Measurements from ENCODE around the gene TMEM92. TPM values are rescaled to one million over a fixed set of nuclear protein-coding genes. Genes with fewer than 3 reads are reported as not detected.

TMEM92 gene
- total RNA-seq, 1 donor from 2014 or later = not detected

DNA sequence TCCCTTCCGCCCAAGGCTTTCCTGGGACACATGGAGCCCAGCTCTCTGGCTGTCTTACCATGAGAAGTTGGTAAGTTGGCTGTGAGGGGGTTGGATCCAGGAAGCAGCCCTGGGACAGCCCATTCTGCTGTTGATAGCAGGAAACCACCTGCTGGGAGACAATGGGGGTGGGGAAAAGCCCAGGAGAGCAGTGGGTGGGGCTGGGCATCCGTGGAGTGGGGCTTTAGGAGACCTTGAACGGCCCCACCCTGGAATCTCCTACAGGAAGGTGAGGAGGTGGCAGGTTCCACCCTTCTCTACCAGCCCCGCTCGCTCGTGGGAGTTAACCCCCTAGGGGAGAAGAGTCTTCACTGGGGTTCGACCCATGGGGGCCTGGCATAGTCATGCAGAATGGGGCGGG lies 5.8 kb downstream of the TMEM92 start:
- ChIA-PET POLR2A (no interaction called here), CTCF (no interaction called here)
- Mint-ChIP-seq H3K36me3 (ENCODE audit: low read depth) (no peaks in the 10 kb centered on the region), H3K27me3 (peaks cover 49% of the 10 kb centered on the region), H3K27ac (no peak overlapping the region), H3K9me3 (no peaks in the 10 kb centered on the region), H3K4me1 (peaks cover 3% of the 10 kb centered on the region), H3K4me3 (no peak overlapping the region)
- DNase-seq = no peak
- ATAC-seq (ENCODE audit: low read depth) = no peak
- intact Hi-C loops (cut with micrococcal nuclease) = no loop called here
- TF ChIP-seq, protein P1, sequence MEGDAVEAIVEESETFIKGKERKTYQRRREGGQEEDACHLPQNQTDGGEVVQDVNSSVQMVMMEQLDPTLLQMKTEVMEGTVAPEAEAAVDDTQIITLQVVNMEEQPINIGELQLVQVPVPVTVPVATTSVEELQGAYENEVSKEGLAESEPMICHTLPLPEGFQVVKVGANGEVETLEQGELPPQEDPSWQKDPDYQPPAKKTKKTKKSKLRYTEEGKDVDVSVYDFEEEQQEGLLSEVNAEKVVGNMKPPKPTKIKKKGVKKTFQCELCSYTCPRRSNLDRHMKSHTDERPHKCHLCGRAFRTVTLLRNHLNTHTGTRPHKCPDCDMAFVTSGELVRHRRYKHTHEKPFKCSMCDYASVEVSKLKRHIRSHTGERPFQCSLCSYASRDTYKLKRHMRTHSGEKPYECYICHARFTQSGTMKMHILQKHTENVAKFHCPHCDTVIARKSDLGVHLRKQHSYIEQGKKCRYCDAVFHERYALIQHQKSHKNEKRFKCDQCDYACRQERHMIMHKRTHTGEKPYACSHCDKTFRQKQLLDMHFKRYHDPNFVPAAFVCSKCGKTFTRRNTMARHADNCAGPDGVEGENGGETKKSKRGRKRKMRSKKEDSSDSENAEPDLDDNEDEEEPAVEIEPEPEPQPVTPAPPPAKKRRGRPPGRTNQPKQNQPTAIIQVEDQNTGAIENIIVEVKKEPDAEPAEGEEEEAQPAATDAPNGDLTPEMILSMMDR (IDR thresholded peaks at IDR 0.05) = no peak

DNA sequence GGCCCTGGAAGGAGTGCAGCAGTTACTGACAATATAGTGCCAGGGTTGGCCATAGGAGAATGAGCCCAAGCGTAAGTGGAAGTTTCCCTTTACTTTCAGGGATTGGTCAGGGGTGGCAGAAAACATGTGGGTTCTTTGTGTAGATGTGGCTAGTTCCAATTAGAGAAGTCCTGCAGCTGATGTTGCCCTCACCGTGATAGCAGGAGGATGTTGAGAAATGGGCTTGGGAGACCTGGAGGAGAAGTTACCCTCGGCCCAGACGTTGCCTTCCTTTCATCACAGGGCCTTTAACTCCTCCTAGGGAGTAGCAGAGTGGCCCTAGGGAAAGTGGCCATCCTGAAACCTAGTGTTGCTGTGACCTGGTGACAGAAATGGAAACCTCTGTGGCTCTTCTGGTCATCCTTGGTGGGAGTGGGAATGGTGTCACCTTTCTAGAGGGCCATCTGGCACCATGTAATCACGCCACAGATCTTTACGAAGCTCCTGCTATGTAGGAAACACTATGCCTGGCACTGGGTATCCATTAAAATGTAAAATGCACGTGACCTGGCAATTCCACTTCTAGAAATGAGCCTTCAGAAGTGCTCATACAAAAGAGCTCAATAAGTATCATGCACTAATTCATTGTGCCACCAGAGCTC lies 6.7 kb downstream of the TMEM92 start:
- ChIA-PET CTCF (interaction anchor here (2.8 kb wide), 1 partner anchor 111 kb away, joined by 10 read pairs; no protein-coding TSS in a partner anchor), POLR2A (no interaction called here)
- H3K27ac Mint-ChIP-seq = no peak overlapping the region
- peaks cover 44% of the 10 kb centered on the region for H3K27me3 Mint-ChIP-seq
- intact Hi-C loops (cut with micrococcal nuclease) = no loop called here
- H3K4me3 Mint-ChIP-seq = no peak overlapping the region
- ATAC-seq (ENCODE audit: low read depth) (no peak), DNase-seq (no peak)
- no peaks in the 10 kb centered on the region for H3K9me3 Mint-ChIP-seq
- TF ChIP-seq, protein P1 (IDR thresholded peaks at IDR 0.05) = no peak
- peaks cover 3% of the 10 kb centered on the region for H3K4me1 Mint-ChIP-seq
- H3K36me3 Mint-ChIP-seq (ENCODE audit: low read depth) = no peaks in the 10 kb centered on the region

DNA sequence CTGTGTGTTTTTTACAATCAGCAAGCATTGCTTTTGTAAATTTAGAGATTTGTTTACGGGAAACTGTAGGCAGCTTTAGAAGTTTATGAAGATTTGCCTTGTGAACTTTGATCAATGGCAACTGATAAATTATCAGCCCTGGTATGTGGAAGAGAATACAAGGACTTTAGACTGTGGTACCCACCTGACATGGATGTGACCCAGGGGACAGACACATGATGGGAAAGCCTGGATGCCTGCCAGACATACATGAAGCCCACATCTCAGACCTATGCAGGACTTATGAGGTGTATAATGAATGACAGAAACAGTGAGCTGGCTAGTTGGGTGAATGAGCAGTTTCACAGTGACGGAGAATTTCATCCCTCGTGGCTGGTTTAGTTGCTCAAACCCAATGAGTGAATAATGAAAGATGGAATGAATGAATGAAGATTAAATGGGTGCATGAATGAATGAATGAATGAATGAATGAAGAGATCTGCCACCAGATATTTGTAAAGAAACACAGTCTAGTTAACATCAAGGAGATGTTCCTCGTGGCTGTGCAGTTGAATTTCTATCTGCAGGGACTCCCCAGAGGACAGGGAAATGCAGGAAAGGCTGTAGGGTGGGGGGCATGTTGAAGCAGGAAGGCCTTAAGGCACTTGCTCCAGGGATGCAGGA lies 7.6 kb downstream of the TMEM92 start:
- TF ChIP-seq, protein P1 (IDR thresholded peaks at IDR 0.05) = no peak
- ChIA-PET POLR2A (no interaction called here), CTCF (interaction anchor here (1.5 to 2.8 kb wide), 2 partner anchors 82 to 112 kb away, joined by 3 to 10 read pairs; no protein-coding TSS in a partner anchor)
- Mint-ChIP-seq H3K4me1 (peaks cover 2% of the 10 kb centered on the region), H3K4me3 (no peak overlapping the region), H3K36me3 (ENCODE audit: low read depth) (no peaks in the 10 kb centered on the region), H3K27ac (no peak overlapping the region), H3K9me3 (no peaks in the 10 kb centered on the region), H3K27me3 (peaks cover 42% of the 10 kb centered on the region)
- no peak for ATAC-seq (ENCODE audit: low read depth)
- no peak for DNase-seq
- intact Hi-C loops (cut with micrococcal nuclease) = no loop called here

DNA sequence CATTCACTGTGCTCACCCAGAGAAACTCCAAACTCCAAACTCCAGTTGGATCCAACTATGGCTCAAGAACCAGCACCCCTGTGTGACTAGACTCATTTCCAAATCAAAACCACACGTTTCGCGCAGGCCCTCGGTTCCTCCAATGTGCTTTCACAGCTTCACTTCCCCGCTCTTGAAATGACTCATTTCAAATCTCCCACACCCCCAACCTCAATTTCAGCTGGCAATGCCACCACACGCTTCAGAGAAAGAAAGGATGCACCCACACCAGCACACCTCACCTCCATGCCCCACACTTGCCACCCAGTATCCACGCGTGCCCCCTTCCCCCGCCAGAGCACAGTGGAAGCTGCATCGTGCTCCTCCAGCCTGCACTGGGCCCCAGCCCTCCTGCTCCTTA lies 9.0 kb downstream of the TMEM92 start:
- Mint-ChIP-seq H3K4me3 (no peak overlapping the region), H3K27ac (no peak overlapping the region), H3K36me3 (ENCODE audit: low read depth) (no peaks in the 10 kb centered on the region), H3K4me1 (no peaks in the 10 kb centered on the region), H3K9me3 (no peaks in the 10 kb centered on the region), H3K27me3 (peaks cover 40% of the 10 kb centered on the region)
- CTCF ChIA-PET = interaction anchor here (1.5 to 2.8 kb wide), 2 partner anchors 83 to 113 kb away, joined by 3 to 10 read pairs; no protein-coding TSS in a partner anchor
- DNase-seq (no peak), ATAC-seq (ENCODE audit: low read depth) (no peak)
- TF ChIP-seq, protein P1 (IDR thresholded peaks at IDR 0.05) = no peak
- intact Hi-C loops (cut with micrococcal nuclease) = no loop called here
- POLR2A ChIA-PET = no interaction called here

DNA sequence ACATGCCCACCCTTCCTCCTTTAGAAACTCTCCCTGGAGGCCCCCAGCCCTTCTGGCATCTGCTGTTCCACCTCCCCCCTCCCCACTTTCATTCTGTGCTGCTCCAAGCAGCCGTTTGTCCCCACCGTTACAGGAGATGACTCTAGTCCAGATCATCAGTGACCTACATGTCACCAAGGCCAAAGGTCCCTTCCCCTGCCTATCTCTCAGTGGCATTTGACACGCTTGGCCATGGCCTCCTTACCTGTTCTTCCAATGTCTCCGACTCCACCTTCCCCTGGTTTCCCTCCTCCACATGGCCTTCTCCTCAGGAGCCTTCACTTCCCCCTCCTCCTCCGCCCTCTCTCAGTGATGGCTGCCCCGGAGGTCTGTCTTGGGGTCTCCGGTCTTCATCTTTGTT lies 9.4 kb downstream of the TMEM92 start:
- CTCF ChIA-PET = no interaction called here
- ATAC-seq (ENCODE audit: low read depth) (no peak), DNase-seq (no peak)
- H3K9me3 Mint-ChIP-seq = no peaks in the 10 kb centered on the region
- intact Hi-C loops (cut with micrococcal nuclease) = no loop called here
- H3K36me3 Mint-ChIP-seq (ENCODE audit: low read depth) = no peaks in the 10 kb centered on the region
- no peaks in the 10 kb centered on the region for H3K4me1 Mint-ChIP-seq
- H3K27me3 Mint-ChIP-seq = peaks cover 40% of the 10 kb centered on the region
- TF ChIP-seq, protein P1 (IDR thresholded peaks at IDR 0.05) = no peak
- no peak overlapping the region for H3K27ac Mint-ChIP-seq
- no peak overlapping the region for H3K4me3 Mint-ChIP-seq
- POLR2A ChIA-PET = no interaction called here

Measured in activated B cell treated with CpG ODN at 0.5 μM for 24 hours (primary cell).